ENCODE data around the gene MRNIP.

The MRNIP gene

GRCh38 chr5:179858586-179859427, at the start of gene MRNIP:
Gene MRNIP (minus strand): TSS chr5:179858817. CDS start chr5:179858796, 21 bp downstream.
- peak; percentile 96 for DNase-seq

DNA sequence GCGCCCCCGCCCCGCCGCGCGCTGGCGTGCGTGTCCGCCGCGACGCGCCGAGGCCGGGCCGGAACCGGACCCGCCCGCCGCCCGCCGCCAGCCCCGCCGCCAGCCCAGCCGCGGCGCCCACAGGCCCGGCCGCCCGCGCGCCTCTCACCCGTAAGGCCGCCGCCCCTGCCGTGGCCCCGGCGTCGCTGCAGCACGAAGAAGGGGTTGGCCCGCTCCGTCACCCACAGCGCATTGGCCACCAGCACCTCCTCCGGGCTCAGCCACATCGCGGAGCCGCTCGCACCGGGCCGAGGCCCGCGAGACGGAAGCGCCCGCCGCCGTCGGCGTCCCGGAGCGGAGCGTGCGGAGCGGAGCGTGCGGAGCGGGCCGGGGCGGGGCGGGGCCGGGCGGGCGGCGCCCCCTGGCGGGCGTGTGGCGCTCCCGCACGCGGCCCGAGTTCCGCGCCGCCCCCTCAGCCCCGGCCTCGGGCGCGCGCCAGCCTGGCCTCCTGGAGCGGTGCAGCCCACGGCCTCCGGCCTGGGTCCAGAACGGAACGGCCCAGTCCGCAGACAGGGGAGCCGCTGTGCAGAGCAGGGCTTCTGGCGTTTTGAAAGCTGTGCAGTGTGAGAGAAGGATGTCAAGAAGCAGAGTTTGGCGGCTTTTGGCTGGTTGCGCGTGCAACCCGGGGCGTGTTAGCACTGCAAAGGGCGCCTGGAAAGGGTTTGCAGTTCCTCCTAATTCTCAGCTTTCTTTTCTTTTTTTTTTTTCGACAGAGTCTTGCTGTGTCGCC, 49.1 kb upstream of the MRNIP start, which contains the start of gene TBC1D9B:
Gene TBC1D9B (minus strand): TSS at position 342 of the 769 bp plus-strand sequence. CDS start 76 bp downstream, at position 266.
- peak; percentile 64 for DNase-seq

GRCh38 chr5:179906795-179907555, 48.4 kb upstream of the MRNIP start:
- DNase-seq = peak; percentile 41

- peak; percentile 31 for DNase-seq
These were observed 47.7 kb upstream of the MRNIP start for GRCh38 chr5:179906294-179906794.

- no peak for DNase-seq
These were observed 46.5 kb upstream of the MRNIP start for GRCh38 chr5:179905161-179905560.

DNA sequence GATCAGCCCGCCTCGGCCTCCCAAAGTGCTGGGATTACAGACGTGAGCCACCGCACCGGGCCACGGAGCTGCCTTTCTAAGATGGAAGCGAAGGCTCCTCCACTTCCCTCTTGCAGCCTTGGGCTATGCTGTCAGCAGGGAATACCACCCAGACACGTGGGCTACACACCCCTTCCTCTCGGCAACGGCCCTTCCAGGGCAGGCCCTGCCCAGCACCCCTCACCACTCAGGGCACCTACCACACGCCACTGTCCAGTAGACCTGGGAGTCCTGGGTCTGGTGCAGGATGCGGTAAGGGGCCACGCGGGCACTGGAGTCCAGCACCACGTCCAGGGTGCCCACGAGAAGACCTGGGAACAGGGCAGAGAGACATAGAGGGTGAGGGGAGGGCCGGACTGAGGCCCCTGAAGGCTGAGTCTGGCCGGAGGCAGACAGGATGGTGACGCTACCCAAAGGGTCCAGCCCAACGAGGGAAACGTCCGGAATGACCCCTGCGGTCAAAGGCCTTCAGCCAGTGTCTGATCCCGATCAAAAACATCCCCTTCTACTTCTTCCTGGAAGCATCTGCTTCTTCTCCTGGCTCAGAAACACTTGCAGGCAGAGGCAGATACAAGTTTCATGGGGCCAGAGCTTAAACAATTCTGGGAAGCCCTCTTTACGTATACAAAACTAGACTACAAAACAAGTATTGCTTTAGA, 46.0 kb upstream of the MRNIP start:
- DNase-seq = no peak

- DNase-seq = no peak
These were observed 44.1 kb upstream of the MRNIP start for GRCh38 chr5:179902763-179903158.

DNA sequence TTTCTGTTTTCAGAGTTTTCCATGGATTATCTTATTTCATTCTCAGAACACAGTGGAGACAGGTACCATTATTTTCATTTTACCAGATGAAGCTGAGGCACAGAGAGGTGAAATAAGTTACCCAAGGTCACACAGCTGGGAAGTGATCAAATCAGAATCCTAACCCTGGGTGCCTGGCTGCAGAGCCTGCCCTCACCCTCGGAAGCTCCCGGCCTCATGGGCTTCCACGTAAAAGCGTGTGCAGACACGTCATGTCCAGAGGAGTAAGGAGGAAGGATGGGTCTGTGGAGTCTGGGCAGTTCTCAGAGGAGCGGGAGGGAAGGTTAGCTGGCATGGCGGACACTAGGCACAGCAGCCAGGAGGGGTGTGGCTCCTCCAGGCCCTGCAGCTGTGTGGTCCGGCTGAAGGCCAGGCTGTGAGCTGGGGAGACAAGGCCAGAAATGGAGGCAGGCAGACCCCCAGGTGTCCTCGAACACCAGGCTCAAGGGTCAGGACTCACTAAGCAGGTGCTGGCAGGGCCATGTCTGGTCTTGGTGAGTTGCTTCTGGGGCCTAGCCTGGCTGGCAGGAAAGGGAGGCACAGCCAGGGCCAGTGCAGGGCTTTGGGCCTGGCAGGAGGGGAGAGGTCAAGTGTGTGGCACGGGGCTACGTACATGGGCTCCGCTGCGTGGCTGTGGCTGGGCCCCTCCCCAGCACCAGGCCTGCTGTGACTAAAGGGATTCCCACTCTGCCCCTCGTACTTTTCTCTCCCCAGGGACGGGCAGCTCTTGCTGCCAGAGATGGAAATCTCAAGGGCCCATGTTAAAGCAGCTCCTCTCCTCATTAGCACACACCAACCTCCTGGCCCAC, 43.5 kb upstream of the MRNIP start:
- no peak for DNase-seq

DNA sequence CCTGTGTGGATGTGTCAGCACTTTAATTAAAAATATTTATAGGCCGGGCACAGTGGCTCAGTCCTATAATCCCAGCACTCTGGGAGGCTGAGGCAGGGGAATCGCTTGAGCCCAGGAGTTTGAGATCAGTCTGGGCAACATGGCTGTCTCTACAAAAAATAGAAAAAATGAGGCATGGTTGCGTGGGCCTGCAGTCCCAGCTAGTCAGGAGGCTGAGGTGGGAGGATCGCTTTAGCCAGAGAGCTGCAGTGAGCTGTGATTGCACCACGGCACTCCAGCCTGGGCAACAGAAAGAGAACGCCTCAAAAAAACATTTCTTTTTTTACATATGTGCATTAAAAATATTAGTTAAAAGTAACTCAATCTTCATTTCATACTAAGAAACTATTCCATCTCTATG, 42.8 kb upstream of the MRNIP start:
- no peak for DNase-seq

DNA sequence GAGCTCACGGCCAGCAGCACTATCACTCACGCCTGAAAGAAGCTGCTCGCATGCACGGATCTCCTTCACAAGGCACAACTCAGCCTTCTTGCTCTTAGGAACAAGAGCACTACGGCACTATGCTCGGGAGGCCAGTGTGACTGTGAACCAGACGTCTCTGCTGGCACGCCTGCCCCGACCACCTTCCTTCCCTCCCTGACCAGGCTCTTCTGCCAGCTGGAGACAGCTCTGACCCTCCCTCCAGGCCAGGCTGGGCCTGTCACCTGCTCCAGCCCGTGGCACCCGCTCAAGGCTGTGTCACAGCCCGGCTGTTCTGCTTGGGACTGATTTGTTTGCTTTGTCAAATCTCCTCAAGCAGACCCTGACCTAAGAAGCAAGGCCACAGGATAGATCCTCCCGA, 42.1 kb upstream of the MRNIP start:
- DNase-seq = no peak

DNA sequence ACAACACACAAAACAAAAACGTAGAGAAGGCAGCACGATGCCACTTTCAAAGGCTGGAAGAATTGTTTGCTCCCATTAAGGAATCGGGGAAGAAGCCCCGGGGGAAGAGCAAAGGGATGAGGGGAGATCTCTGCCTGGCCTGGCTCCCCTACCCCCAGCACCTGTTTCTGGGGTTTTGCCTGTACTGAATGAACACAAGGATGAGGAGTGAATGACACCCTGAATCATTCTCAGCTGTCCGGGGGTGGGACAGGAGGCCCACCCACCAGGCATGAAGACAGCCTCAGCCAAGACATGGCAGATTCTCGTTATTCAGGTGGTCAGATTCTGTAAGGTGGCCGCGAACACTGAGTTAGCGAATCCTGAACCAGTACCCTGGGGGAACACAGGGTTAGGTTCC, 41.6 kb upstream of the MRNIP start:
- no peak for DNase-seq

DNA sequence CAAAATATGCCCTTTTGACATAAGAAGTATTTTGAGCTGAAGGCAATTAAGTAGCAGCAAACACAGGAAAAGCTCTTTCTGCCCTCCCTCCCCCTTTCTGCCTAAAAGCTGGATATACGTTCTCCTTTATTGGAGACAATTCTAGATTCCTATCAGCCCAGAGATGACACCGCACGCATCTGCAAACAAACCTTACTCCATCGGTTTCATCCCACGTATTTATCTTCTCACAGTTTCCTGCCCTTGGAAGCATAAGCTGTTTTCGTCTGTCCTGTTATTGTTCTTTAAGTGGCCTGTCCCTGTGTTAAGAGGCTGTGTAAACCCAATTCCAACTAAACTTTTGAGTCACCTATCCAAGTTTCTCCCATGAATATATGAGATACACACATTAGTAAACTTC, 37.2 kb upstream of the MRNIP start:
- DNase-seq = no peak

- no peak for DNase-seq
These were observed 35.6 kb upstream of the MRNIP start for GRCh38 chr5:179893958-179894895.

- DNase-seq = no peak
These were observed 34.7 kb upstream of the MRNIP start for GRCh38 chr5:179893076-179893957.

DNA sequence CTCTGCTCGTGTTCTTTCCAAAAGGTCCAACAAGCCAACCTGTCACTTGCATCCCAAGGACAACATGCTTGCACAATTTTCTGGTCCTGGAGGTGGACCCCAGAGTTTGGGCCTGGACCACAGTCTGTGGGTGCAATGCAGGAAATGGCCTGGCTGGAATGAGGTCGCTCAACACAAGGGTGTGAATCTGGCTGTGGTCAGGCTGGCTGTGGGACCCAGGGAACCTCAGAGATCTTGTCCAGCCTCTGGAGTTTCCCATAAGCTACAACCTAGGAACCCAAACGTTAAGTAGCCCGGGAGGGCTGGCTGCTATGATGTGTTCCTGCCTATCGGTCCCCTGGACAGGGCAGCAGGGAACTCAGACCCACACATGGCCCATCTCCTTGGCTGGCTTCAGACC, 33.6 kb upstream of the MRNIP start:
- DNase-seq = no peak

- DNase-seq = no peak
These were observed 32.4 kb upstream of the MRNIP start for GRCh38 chr5:179890751-179891682.

DNA sequence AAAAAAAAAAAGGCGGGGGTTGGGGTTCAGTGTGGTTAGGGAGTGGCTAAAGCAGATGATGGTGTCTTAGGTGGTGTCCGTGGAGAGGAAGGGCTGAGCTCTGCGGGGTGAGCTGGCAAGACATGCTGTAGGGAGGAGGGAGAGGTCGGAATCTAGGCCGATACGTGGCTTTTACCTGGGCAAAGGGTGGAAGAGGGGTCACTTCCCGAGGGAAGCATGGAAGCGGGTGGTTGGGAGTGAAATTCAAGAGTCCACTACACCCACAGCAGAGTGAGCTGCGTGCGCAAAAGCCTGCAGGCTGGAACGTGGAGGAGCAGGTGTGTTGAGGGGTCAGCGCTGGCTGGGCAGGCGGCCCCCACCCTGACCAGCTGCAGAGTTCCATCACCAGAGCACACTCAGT, 31.3 kb upstream of the MRNIP start:
- no peak for DNase-seq

- no peak for DNase-seq
These were observed 29.2 kb upstream of the MRNIP start for GRCh38 chr5:179887802-179888201.
